Fibroblast of lung (primary cell): ENCODE data around the gene EPRS1.

Source experiments
- CTCF ChIP-seq, 2 donors: IDR thresholded peaks in 1 of 2; conservative IDR thresholded peaks in 1 of 2; 1 replicate in 1 of 2; 2 replicates in 1 of 2; pipeline ENCODE4 v1.5.1; 2011 to 2012; ENCODE audit warnings: low read length in 2 of 2, control low read depth in 1 of 2, inconsistent platforms in 1 of 2, low read depth in 1 of 2, mild to moderate bottlenecking in 1 of 2
- EZH2 ChIP-seq: IDR thresholded peaks from 2 replicates; pipeline ENCODE4 v1.5.1; 2012; ENCODE audit warnings: low read length, control low read depth, mild to moderate bottlenecking; ENCODE audit errors: missing control alignments

GRCh38 chr1:220062629-220063028 lies 16.3 kb upstream of the EPRS1 start:
- TF ChIP-seq CTCF (conservative IDR thresholded peaks at IDR 0.05 in 1 of 2, IDR thresholded peaks at IDR 0.05 in 1 of 2; ENCODE audit: low read depth in 1 of 2, low read length in 2 of 2) (no peak), EZH2 (no peak)
